H9 (cell line): ENCODE data around the gene DDI2. TPM values are rescaled to one million over a fixed set of nuclear protein-coding genes. Genes with fewer than 3 reads are reported as not detected.

ENCODE experiments used
- DNase-seq: peaks from one replicate; pipeline ENCODE4 v3.0.0-alpha.2; 2017
- H2AFZ ChIP-seq: one replicate; pipeline ENCODE4 v1.6.1; 2013; ENCODE audit warnings: mild to moderate bottlenecking, low read length, control low read depth, moderate library complexity
- H2AK5ac ChIP-seq: 2 replicates; pipeline ENCODE4 v1.6.1; 2013; ENCODE audit warnings: low read length, control low read depth, mixed read lengths; ENCODE audit not compliant: insufficient read length
- H2BK120ac ChIP-seq: one replicate; pipeline ENCODE4 v1.6.1; 2013; ENCODE audit warnings: low read depth, mild to moderate bottlenecking, low read length, control low read depth, inconsistent platforms; ENCODE audit not compliant: poor library complexity, severe bottlenecking
- H2BK12ac ChIP-seq: 2 replicates; pipeline ENCODE4 v1.6.1; 2013; ENCODE audit warnings: low read length, control low read depth, mixed read lengths, low read depth; ENCODE audit not compliant: insufficient read length
- H2BK15ac ChIP-seq: 2 replicates; pipeline ENCODE4 v1.6.1; 2013; ENCODE audit warnings: low read depth, low read length, control low read depth
- H2BK20ac ChIP-seq: one replicate; pipeline ENCODE4 v1.6.1; 2013; ENCODE audit warnings: low read depth, mild to moderate bottlenecking, low read length, control low read depth, inconsistent platforms; ENCODE audit not compliant: poor library complexity, severe bottlenecking
- H2BK5ac ChIP-seq: 2 replicates; pipeline ENCODE4 v1.6.1; 2013; ENCODE audit warnings: low read length, control low read depth, mixed read lengths; ENCODE audit not compliant: insufficient read length
- H3K14ac ChIP-seq: 2 replicates; pipeline ENCODE4 v1.6.1; 2013; ENCODE audit warnings: low read length, control low read depth; ENCODE audit not compliant: insufficient read depth
- H3K18ac ChIP-seq: 2 replicates; pipeline ENCODE4 v1.6.1; 2013; ENCODE audit warnings: low read depth, mild to moderate bottlenecking, mixed read lengths, low read length, control low read depth; ENCODE audit not compliant: insufficient read length
- H3K23ac ChIP-seq: 2 replicates; pipeline ENCODE4 v1.6.1; 2013; ENCODE audit warnings: low read length, control low read depth, mixed read lengths, low read depth; ENCODE audit not compliant: insufficient read length
- H3K23me2 ChIP-seq: 2 replicates; pipeline ENCODE4 v1.6.1; 2013; ENCODE audit warnings: low read depth, mild to moderate bottlenecking, mixed read lengths, low read length, control low read depth; ENCODE audit not compliant: insufficient read length, poor library complexity, severe bottlenecking
- H3K27ac ChIP-seq: 2 replicates; pipeline ENCODE4 v1.5.1; 2013; ENCODE audit warnings: low read length, control low read depth, mixed read lengths, low read depth; ENCODE audit not compliant: insufficient read length
- H3K27me3 ChIP-seq: 2 replicates; pipeline ENCODE4 v1.6.1; 2013; ENCODE audit warnings: low read length, control low read depth, inconsistent platforms; ENCODE audit not compliant: insufficient read depth
- H3K4ac ChIP-seq: 2 replicates; pipeline ENCODE4 v1.6.1; 2013; ENCODE audit warnings: low read depth, mild to moderate bottlenecking, control low read depth, inconsistent platforms, low read length, moderate library complexity
- H3K4me1 ChIP-seq: 2 replicates; pipeline ENCODE4 v1.6.1; 2013; ENCODE audit warnings: low read length, control low read depth, inconsistent platforms; ENCODE audit not compliant: insufficient read depth
- H3K4me2 ChIP-seq: 2 replicates; pipeline ENCODE4 v1.6.1; 2013; ENCODE audit warnings: low read length, control low read depth, mixed read lengths; ENCODE audit not compliant: insufficient read length, insufficient read depth
- H3K56ac ChIP-seq: 2 replicates; pipeline ENCODE4 v1.6.1; 2013; ENCODE audit warnings: low read depth, mild to moderate bottlenecking, mixed read lengths, low read length, control low read depth; ENCODE audit not compliant: insufficient read length
- H3K79me1 ChIP-seq: 2 replicates; pipeline ENCODE4 v1.6.1; 2013; ENCODE audit warnings: low read depth, mild to moderate bottlenecking, moderate library complexity, low read length, control low read depth, inconsistent platforms; ENCODE audit not compliant: insufficient read depth, poor library complexity, severe bottlenecking
- H3K79me2 ChIP-seq: 2 replicates; pipeline ENCODE4 v1.6.1; 2013; ENCODE audit warnings: low read length, control low read depth, inconsistent platforms; ENCODE audit not compliant: insufficient read depth
- H3K9ac ChIP-seq: 2 replicates; pipeline ENCODE4 v1.6.1; 2013; ENCODE audit warnings: low read length, control low read depth, mixed read lengths; ENCODE audit not compliant: insufficient read length; ENCODE audit errors: extremely low read depth
- H3K9me3 ChIP-seq: one replicate; pipeline ENCODE4 v1.6.1; 2013; ENCODE audit warnings: low read depth, low read length, inconsistent platforms; ENCODE audit not compliant: control insufficient read depth
- H3T11ph ChIP-seq: one replicate; pipeline ENCODE4 v1.6.1; 2013; ENCODE audit warnings: mild to moderate bottlenecking, low read length, control low read depth, inconsistent platforms
- H4K20me1 ChIP-seq: one replicate; pipeline ENCODE4 v1.6.1; 2013; ENCODE audit not compliant: control insufficient read depth, insufficient read length, insufficient read depth
- H4K5ac ChIP-seq: 2 replicates; pipeline ENCODE4 v1.6.1; 2013; ENCODE audit warnings: low read depth, mild to moderate bottlenecking, mixed read lengths, low read length, control low read depth; ENCODE audit not compliant: insufficient read length
- H4K8ac ChIP-seq: replicated peaks from 2 replicates; pipeline ENCODE4 v1.6.1; 2013; ENCODE audit warnings: low read length, control low read depth, mixed read lengths, low read depth; ENCODE audit not compliant: insufficient read length
- H4K91ac ChIP-seq: 2 replicates; pipeline ENCODE4 v1.6.1; 2013; ENCODE audit warnings: low read depth, mild to moderate bottlenecking, moderate library complexity, mixed read lengths, low read length, control low read depth; ENCODE audit not compliant: insufficient read length
- H3K27ac Mint-ChIP-seq, 3 experiments: 2 replicates in 2 of 3; 3 replicates in 1 of 3; pipeline ENCODE4 v1.8.0; 2020 to 2021; ENCODE audit warnings: mixed read lengths in 3 of 3, mild to moderate bottlenecking in 1 of 3, moderate library complexity in 1 of 3
- H3K27me3 Mint-ChIP-seq: 2 replicates; pipeline ENCODE4 v1.8.0; 2021; ENCODE audit warnings: low read depth, mild to moderate bottlenecking, moderate library complexity, mixed read lengths
- H3K36me3 Mint-ChIP-seq, 3 experiments: 2 replicates in 2 of 3; 3 replicates in 1 of 3; pipeline ENCODE4 v1.8.0; 2020 to 2021; ENCODE audit warnings: low read depth in 3 of 3, mixed read lengths in 3 of 3; ENCODE audit not compliant: insufficient read depth in 1 of 3
- H3K4me1 Mint-ChIP-seq, 2 experiments: 2 replicates each; pipeline ENCODE4 v1.8.0; 2020; ENCODE audit warnings: mixed read lengths in 2 of 2
- H3K4me3 Mint-ChIP-seq, 2 experiments: 2 replicates in 1 of 2; 3 replicates in 1 of 2; pipeline ENCODE4 v1.8.0; 2020 to 2021; ENCODE audit warnings: mild to moderate bottlenecking in 2 of 2, mixed read lengths in 2 of 2, moderate library complexity in 1 of 2
- H3K9me3 Mint-ChIP-seq, 2 experiments: 2 replicates in 1 of 2; 3 replicates in 1 of 2; pipeline ENCODE4 v1.8.0; 2020; ENCODE audit warnings: mild to moderate bottlenecking in 2 of 2, mixed read lengths in 2 of 2, moderate library complexity in 1 of 2
- CTCF ChIP-seq: fragments of 200-600 bp; sonication (generic); conservative IDR thresholded peaks from 3 replicates; pipeline ENCODE4 v1.8.0; 2021; ENCODE audit warnings: antibody characterized with exemption, mild to moderate bottlenecking
- WGBS: extraction: QIAGEN DNeasy Blood & Tissue Kit; methylation state at CpG from one replicate; pipeline ENCODE4 v1.1.7; 2013; ENCODE audit warnings: missing lambda C conversion rate, low lambda C conversion rate, mixed read lengths; ENCODE audit not compliant: insufficient read length; ENCODE audit errors: extremely low coverage; 5-methylcytosine and 5-hydroxymethylcytosine counted together
- total RNA-seq: library from RNA; stranded (reverse); gene quantifications from 2 replicates; pipeline ENCODE4 v1.2.1, GENCODE V29; 2021

Gene DDI2
- total RNA-seq, 1 experiment from 2014 or later, result 45.0 TPM

DNA sequence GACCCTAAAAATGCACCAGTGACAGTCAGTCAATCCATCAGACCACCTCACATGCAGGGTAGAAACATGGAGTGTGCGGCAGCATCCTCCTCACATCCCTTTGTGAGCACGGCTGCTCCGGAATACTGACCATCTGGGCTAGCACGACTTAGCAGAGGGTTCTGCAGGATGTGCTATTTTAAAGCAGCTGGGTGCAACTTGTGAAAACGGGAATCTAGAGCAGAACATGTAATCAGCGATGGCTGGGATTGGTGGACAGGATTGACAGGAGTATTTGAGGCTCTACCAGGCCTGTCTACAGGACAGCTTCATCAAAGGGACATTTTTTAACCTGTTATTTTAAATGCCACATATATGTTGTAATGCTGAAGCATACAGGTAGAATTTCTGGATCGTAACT lies 50.1 kb downstream of the DDI2 start:
- no peak overlapping the region for H2BK5ac ChIP-seq
- no peak for DNase-seq
- H3K27ac ChIP-seq, result no peak overlapping the region
- no peak for TF ChIP-seq CTCF
- no peak overlapping the region for H4K5ac ChIP-seq
- Mint-ChIP-seq H3K9me3 (no peaks in the 10 kb centered on the region), H3K27me3 (no peaks in the 10 kb centered on the region), H3K4me1 (peaks cover 16 to 25% of the 10 kb centered on the region in 2 experiments), H3K27ac (no peak overlapping the region), H3K4me3 (no peak overlapping the region), H3K36me3 (peaks cover 2 to 11% (median 4%) of the 10 kb centered on the region in 3 experiments; a peak in 4 of 7 replicates)
- no peaks in the 10 kb centered on the region; the same call in 1 of the 2 replicates for H3K4me1 ChIP-seq
- no peak overlapping the region for H2AFZ ChIP-seq
- no peaks in the 10 kb centered on the region for H3K79me2 ChIP-seq
- no peak overlapping the region for H2BK15ac ChIP-seq
- no peak overlapping the region for H4K91ac ChIP-seq
- H2BK20ac ChIP-seq, result no peak overlapping the region
- H3K79me1 ChIP-seq, result no peaks in the 10 kb centered on the region
- H3K56ac ChIP-seq, result no peak overlapping the region
- no peaks in the 10 kb centered on the region for H3K27me3 ChIP-seq
- no peak overlapping the region for H3T11ph ChIP-seq
- H3K18ac ChIP-seq, result no peak overlapping the region
- no peak overlapping the region for H3K23ac ChIP-seq
- no peaks in the 10 kb centered on the region for H3K9me3 ChIP-seq
- H2BK12ac ChIP-seq, result no peak overlapping the region
- H2BK120ac ChIP-seq, result no peak overlapping the region
- H4K20me1 ChIP-seq, result no peaks in the 10 kb centered on the region
- no peak overlapping the region for H3K4me2 ChIP-seq
- H3K14ac ChIP-seq, result no peak overlapping the region
- H3K9ac ChIP-seq, result no peak overlapping the region
- no peak overlapping the region for H4K8ac ChIP-seq
- no peaks in the 10 kb centered on the region for H3K23me2 ChIP-seq
- H3K4ac ChIP-seq, result no peak overlapping the region
- no CpG with 5 or more reads among the region's 7 CpGs for WGBS
- H2AK5ac ChIP-seq, result no peak overlapping the region
